Thyroid gland (tissue), 4 donors: ENCODE results near the gene RTN4R.

Source experiments
- POLR2A ChIP-seq, 2 donors: fragments of 450-650 bp; IDR thresholded peaks; one replicate each; pipeline ENCODE4 v1.6.1; 2017; ENCODE audit warnings: antibody characterized with exemption in 2 of 2, mild to moderate bottlenecking in 2 of 2, moderate library complexity in 1 of 2
- TF ChIP-seq, protein P1 (sequence below), 6 experiments: fragments of 200-600 bp in 3 of 6; fragments of 450-650 bp in 3 of 6; sonication (generic) in 3 of 6; IDR thresholded peaks; one replicate each; pipeline ENCODE4 v1.5.1; 2016 to 2019; ENCODE audit warnings: antibody characterized with exemption in 6 of 6, mild to moderate bottlenecking in 2 of 6, inconsistent platforms in 1 of 6, moderate library complexity in 1 of 6

- TF ChIP-seq, protein P1, sequence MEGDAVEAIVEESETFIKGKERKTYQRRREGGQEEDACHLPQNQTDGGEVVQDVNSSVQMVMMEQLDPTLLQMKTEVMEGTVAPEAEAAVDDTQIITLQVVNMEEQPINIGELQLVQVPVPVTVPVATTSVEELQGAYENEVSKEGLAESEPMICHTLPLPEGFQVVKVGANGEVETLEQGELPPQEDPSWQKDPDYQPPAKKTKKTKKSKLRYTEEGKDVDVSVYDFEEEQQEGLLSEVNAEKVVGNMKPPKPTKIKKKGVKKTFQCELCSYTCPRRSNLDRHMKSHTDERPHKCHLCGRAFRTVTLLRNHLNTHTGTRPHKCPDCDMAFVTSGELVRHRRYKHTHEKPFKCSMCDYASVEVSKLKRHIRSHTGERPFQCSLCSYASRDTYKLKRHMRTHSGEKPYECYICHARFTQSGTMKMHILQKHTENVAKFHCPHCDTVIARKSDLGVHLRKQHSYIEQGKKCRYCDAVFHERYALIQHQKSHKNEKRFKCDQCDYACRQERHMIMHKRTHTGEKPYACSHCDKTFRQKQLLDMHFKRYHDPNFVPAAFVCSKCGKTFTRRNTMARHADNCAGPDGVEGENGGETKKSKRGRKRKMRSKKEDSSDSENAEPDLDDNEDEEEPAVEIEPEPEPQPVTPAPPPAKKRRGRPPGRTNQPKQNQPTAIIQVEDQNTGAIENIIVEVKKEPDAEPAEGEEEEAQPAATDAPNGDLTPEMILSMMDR (IDR thresholded peaks at IDR 0.05): no peak
- no peak for TF ChIP-seq POLR2A (IDR thresholded peaks at IDR 0.05)
These were observed 34.5 kb downstream of the RTN4R start for GRCh38 chr22:20233351-20234313.
